SIG-M5 treated with dmso at 0.1 percent for 504 hours (cell line): ENCODE measurements around the gene GALNT14.
"Not testable (repeated sequence)": the region's sequence is repeated elsewhere in the genome, so short reads cannot be mapped to it uniquely, and the experiment has no call there.

Experiments
- DNase-seq: peaks from one replicate; lab custom pipeline; 2025; ENCODE audit not compliant: unreplicated experiment; lab: John Stamatoyannopoulos, UW

GALNT14 gene

GRCh38 chr2:30910686-30911085 lies 227.6 kb downstream of the GALNT14 start:
- DNase-seq, result no peak

- DNase-seq, result not testable (repeated sequence)
Observed at GRCh38 chr2:30904437-30904836, 233.8 kb downstream of the GALNT14 start.

GRCh38 chr2:30903326-30903725 lies 234.9 kb downstream of the GALNT14 start:
- DNase-seq, result no peak

- no peak for DNase-seq
Observed at GRCh38 chr2:30900381-30900780, 237.9 kb downstream of the GALNT14 start.

GRCh38 chr2:30899516-30900054 lies 238.7 kb downstream of the GALNT14 start:
- DNase-seq, result no peak

- DNase-seq, result no peak
Observed at GRCh38 chr2:30897539-30897938, 240.7 kb downstream of the GALNT14 start.

- DNase-seq, result no peak
Observed at GRCh38 chr2:30894498-30895119, 243.6 kb downstream of the GALNT14 start.

GRCh38 chr2:30888852-30889409 lies 249.3 kb downstream of the GALNT14 start:
- DNase-seq, result no peak

- DNase-seq, result no peak
Observed at GRCh38 chr2:30886080-30886479, 252.2 kb downstream of the GALNT14 start.

GRCh38 chr2:30883822-30884221 lies 254.4 kb downstream of the GALNT14 start:
- DNase-seq, result no peak

- no peak for DNase-seq
Observed at GRCh38 chr2:30883184-30883583, 255.1 kb downstream of the GALNT14 start.

GRCh38 chr2:30880516-30880915 lies 257.7 kb downstream of the GALNT14 start:
- no peak for DNase-seq

GRCh38 chr2:30877833-30878232 lies 260.4 kb downstream of the GALNT14 start:
- DNase-seq, result no peak

- DNase-seq, result no peak
Observed at GRCh38 chr2:30872797-30873196, 265.4 kb downstream of the GALNT14 start.

- DNase-seq, result peak; percentile 22
Observed at GRCh38 chr2:30871980-30872789, 266.1 kb downstream of the GALNT14 start.

- DNase-seq, result no peak
Observed at GRCh38 chr2:30871440-30871839, 266.8 kb downstream of the GALNT14 start.

GRCh38 chr2:30869988-30870387 lies 268.3 kb downstream of the GALNT14 start:
- no peak for DNase-seq

GRCh38 chr2:30867385-30867784 lies 270.9 kb downstream of the GALNT14 start:
- no peak for DNase-seq

- peak; percentile 85 for DNase-seq
Observed at GRCh38 chr2:30866974-30867373, 271.3 kb downstream of the GALNT14 start.

- peak; percentile 39 for DNase-seq
Observed at GRCh38 chr2:30865892-30866681, 272.2 kb downstream of the GALNT14 start.

- no peak for DNase-seq
Observed at GRCh38 chr2:30865243-30865642, 273.0 kb downstream of the GALNT14 start.
